G401.6 (cell line): ENCODE results near the gene B3GAT2.
"Not testable (repeated sequence)": the region's sequence is repeated elsewhere in the genome, so short reads cannot be mapped to it uniquely, and the experiment has no call there.

Source experiments
- FAIRE-seq: peaks from 2 replicates; lab custom pipeline; 2012; peaks lifted over from hg19 to GRCh38; lab: Jason Lieb, UNC

Gene B3GAT2, protein sequence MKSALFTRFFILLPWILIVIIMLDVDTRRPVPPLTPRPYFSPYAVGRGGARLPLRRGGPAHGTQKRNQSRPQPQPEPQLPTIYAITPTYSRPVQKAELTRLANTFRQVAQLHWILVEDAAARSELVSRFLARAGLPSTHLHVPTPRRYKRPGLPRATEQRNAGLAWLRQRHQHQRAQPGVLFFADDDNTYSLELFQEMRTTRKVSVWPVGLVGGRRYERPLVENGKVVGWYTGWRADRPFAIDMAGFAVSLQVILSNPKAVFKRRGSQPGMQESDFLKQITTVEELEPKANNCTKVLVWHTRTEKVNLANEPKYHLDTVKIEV

DNA sequence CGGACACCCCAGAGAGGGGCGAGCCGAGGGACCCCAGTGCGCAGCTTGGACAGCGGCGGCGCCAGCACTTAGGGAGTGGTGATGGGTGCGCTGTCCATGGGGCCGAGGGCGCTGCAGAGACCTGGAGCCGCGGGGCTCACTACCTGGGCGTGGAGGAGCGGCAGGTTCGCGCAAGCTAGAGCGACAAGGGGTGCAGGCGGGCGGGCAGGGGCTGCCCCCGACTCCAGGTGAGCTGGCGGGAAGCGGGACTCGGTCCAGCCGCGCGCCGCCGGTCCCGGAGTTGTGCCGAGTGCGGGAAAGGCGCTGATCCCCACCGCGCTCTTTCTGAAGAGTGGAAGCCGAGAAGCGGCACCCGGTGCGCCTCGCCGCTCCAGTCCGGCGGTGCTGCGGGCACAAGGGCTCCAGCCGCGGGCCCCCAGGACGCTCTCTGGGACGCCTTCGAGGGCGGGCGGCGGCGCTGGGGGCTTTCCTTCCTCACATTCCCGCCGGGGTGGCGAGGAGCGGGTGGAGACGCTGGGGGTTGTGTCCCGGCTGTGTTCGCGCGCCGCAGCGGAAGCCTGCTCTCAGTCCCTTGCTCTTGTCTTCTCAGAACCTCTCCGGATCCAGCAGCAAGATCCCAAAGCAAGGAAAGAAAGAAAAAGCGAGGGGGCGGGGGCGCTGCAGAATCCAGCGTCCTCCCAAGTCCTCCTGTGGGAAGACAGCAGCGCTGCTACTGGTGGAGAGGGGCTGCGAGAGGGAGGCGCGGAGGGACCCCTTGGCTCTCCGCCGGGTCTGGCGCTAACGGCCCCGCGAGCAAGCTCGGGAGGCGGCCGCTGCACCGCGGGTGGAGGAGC is at the start of gene B3GAT2:
TSS of gene B3GAT2 (minus strand) at position 610 of the 833 bp plus-strand sequence. CDS start 631 bp downstream, outside the sequence.
- FAIRE-seq, result no peak

GRCh38 chr6:70998148-70998547 is 41.3 kb upstream of the B3GAT2 start:
- no peak for FAIRE-seq

DNA sequence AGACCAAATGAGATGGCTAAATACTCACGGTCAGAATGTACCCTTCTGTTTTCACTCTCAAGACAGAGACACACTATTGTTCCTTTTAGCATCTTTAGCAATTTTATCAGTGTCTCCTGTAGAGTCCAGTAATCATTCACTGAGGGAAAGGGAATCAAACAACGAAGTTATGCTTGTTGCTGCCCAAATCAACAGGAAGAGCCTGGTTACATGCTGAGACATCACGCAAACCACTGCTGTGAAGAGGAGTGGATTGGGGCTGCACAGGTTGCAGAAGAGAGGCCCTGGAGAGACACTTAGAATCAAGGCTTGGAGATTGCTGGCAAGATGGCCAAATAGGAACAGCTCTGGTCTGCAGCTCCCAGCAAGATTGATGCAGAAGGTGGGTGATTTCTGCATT is 40.5 kb upstream of the B3GAT2 start:
- FAIRE-seq, result no peak

DNA sequence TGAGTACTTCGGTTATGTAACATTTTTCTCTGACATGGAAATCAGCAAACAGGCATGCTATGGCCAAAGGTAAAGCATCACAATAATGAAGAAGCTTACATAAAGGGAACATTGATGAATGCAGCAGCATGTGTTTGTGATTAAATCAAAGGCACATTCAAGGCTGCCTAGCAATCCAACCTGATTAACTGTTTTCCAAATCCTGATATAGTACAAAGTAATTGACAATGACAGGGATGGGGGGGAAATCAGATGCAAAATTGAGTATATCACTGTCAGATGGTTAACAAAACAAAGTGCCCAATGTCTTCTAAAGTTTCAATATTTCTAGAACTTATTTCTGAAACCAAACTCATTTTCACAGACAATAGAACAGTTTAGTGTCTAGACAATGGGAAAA is 39.2 kb upstream of the B3GAT2 start:
- FAIRE-seq, result no peak

- no peak for FAIRE-seq
Observed at GRCh38 chr6:70995411-70995810, 38.6 kb upstream of the B3GAT2 start.

GRCh38 chr6:70991253-70991652 is 34.4 kb upstream of the B3GAT2 start:
- FAIRE-seq, result no peak

GRCh38 chr6:70985156-70985555 is 28.3 kb upstream of the B3GAT2 start:
- no peak for FAIRE-seq

GRCh38 chr6:70982747-70983146 is 25.9 kb upstream of the B3GAT2 start:
- no peak for FAIRE-seq

DNA sequence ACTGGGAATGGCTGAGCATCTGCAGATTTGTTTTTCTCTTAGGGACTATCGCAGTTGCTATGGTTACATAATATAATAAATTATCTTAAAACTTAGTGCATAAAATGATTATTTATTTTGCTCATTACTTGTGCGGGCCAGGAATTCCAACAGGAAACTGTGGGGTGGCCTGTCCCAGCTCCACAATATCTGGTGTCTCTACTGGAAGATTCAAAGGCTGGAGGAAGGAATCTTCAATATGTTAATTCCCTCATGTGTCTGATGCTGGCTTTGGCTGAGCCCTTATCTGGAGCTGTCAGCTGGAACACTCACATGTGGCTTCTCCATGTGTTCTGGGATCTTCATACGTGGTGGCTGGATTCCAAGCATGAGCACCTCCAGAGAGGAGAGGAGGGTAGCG is 23.9 kb upstream of the B3GAT2 start:
- FAIRE-seq, result no peak

DNA sequence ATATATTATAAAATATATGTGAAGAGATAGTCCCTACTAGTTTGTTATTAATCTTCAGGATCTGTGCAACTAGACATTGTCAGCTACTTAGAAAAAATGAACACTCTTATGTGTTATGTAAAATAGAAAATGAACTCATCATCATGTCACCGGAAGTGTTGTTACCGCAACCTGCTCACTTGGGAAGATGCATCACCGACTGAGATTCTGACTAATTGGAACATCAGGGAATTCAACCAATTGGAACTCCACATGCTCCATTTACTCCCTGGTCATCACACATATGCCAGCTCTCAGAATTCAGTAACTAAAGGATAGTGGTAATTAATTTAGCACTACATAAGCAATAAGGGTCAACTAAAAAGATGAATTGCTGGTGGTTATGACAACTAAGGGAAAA is 16.7 kb upstream of the B3GAT2 start:
- no peak for FAIRE-seq

- FAIRE-seq, result no peak
Observed at GRCh38 chr6:70967049-70967448, 10.2 kb upstream of the B3GAT2 start.

- FAIRE-seq, result no peak
Observed at GRCh38 chr6:70957284-70957617, 391 bp upstream of the B3GAT2 start.

- FAIRE-seq, result no peak
Observed at GRCh38 chr6:70956191-70956450, 739 bp downstream of the B3GAT2 start.

GRCh38 chr6:70955441-70956190 is 1.2 kb downstream of the B3GAT2 start:
- FAIRE-seq, result no peak

DNA sequence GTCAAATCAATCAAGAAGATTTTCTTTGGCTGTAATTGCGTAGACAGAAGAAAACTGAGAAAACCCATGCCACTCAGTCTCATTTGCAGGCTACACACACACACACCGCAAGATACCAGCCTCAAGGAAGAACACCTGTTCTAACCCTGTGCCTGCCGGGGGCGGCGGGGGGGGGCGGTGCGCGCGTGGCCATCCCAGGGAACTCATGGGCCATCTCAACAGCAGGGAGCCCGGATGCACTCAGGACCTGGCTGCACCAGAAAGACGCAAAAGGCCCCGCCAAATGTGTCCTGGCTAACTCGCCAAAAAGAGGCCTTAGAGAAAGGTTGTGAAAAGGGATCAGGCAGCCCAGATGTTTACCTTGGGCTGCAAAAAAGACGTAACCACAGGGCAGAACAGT is 2.1 kb downstream of the B3GAT2 start:
- FAIRE-seq, result no peak

DNA sequence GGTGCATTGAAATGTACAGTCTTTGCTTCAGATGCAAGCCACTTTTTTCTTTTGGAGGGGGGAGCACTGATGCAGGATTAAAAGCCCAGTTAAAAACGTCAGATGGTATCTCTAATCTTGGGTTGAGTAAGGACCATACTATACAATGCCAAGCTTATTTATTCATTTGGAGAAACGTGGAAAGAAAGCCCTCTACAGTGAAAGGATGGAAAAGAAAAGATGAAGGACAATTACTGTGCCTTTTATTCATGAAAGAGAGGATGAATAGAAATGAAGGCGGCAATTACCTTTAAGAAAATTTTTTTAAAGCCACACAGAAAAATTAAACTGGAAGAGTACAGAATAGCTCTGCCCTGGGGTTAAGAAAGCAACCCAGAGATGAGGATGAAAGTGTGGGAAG is 2.7 kb downstream of the B3GAT2 start:
- no peak for FAIRE-seq

- FAIRE-seq, result no peak
Observed at GRCh38 chr6:70952608-70953165, 4.2 kb downstream of the B3GAT2 start.

- FAIRE-seq, result not testable (repeated sequence)
Observed at GRCh38 chr6:70944321-70944720, 12.5 kb downstream of the B3GAT2 start.

GRCh38 chr6:70933853-70934252 is 23.0 kb downstream of the B3GAT2 start:
- no peak for FAIRE-seq

- FAIRE-seq, result no peak
Observed at GRCh38 chr6:70905742-70906141, 51.1 kb downstream of the B3GAT2 start.

DNA sequence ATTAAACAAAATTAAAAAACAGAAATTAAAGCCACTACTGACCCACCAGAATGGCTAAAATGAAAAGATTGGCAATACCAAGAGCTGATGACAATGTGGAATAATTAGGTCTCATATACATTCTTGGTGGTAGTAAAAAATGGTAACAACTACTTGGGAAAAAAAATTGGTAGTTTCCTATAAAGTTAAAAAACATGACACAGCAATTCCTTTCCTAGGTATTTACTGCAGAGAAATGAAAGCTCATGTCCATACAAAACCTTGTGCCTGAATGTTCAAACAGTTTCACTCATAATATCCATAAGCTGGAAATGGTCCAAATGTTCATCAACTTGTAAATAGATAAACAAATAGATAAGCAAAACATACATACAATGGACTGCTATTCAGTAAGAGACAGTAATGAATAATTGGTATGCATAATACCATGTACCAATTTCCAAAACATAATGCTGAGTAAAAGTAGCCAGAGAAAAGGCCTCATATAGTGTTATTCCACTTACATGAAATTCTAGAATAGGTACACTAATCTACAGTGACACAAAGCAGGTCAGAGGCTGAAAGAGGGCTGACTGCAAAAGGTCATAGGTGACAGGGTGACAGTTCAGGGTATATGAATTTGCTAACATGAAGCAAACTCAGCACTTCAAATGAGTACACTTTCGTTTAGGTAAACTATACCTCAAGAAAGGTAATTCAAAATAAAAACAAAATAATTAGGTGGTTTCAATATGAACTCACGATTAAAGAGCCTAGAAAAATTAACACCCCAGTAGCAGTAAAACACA is 53.0 kb downstream of the B3GAT2 start:
- no peak for FAIRE-seq

DNA sequence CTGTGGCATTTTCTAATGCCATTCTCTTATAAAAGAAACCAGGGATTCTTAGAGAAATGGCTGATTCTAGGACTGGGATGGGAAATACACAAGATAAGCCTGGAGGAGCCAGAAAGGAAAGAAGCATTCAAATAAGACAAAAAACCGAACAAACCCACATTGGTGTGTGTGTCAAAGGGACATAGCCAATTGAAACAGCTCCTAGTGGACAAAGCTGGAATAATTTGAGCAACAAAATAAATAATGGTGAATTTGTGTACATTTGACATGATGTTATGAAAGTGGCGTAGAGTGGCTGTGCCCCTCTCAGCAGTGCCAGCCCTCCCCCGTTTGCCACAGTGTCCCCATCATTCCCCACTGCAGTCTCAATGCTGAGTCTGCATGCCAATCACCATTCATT is 55.5 kb downstream of the B3GAT2 start:
- no peak for FAIRE-seq
